Esophagus squamous epithelium (tissue), 5 donors: ENCODE measurements around the gene SF3B2. TPM values are rescaled to one million over a fixed set of nuclear protein-coding genes. Genes with fewer than 3 reads are reported as not detected.

ENCODE experiments used
- DNase-seq: peaks from one replicate; lab custom pipeline; 2025; lab: John Stamatoyannopoulos, UW
- H3K27ac ChIP-seq, 4 donors: fragments of 200-600 bp; sonication (generic); one replicate each; pipeline ENCODE4 v1.5.1; 2016 to 2019; ENCODE audit warnings: mild to moderate bottlenecking in 1 of 4
- H3K27me3 ChIP-seq, 4 donors: fragments of 200-600 bp; sonication (generic); 1 replicate in 3 of 4; 2 replicates in 1 of 4; pipeline versions ENCODE4 v1.5.1 to v1.6.0; 2017 to 2021; ENCODE audit warnings: antibody characterized with exemption in 1 of 4
- H3K36me3 ChIP-seq, 3 donors: fragments of 200-600 bp; sonication (generic); one replicate each; pipeline ENCODE4 v1.5.1; 2016 to 2019
- H3K4me1 ChIP-seq, 3 donors: fragments of 200-600 bp; sonication (generic); one replicate each; pipeline ENCODE4 v1.5.1; 2017 to 2019
- H3K4me3 ChIP-seq, 4 donors: fragments of 200-600 bp; sonication (generic); 1 replicate in 3 of 4; 2 replicates in 1 of 4; pipeline ENCODE4 v1.5.1; 2016 to 2019; ENCODE audit warnings: mild to moderate bottlenecking in 2 of 4, moderate library complexity in 1 of 4
- H3K9me3 ChIP-seq, 3 donors: fragments of 200-600 bp; sonication (generic); one replicate each; pipeline ENCODE4 v1.5.1; 2016 to 2019
- CTCF ChIP-seq, 6 experiments: fragments of 450-650 bp in 4 of 6; fragments of 200-600 bp in 2 of 6; sonication (generic) in 2 of 6; IDR thresholded peaks; one replicate each; pipeline ENCODE4 v1.5.1; 2016 to 2019; ENCODE audit warnings: antibody characterized with exemption in 6 of 6, mild to moderate bottlenecking in 4 of 6, moderate library complexity in 4 of 6
- POLR2A ChIP-seq, 4 donors: fragments of 450-650 bp; IDR thresholded peaks; one replicate each; pipeline ENCODE4 v1.6.1; 2017; ENCODE audit warnings: antibody characterized with exemption in 4 of 4, mild to moderate bottlenecking in 4 of 4, moderate library complexity in 3 of 4
- WGBS, 2 donors: methylation state at CpG; one replicate each; pipeline ENCODE4 v1.1.5; 2018; 5-methylcytosine and 5-hydroxymethylcytosine counted together
- intact Hi-C: fragments of 100-400 bp; cut with DNase I; formaldehyde crosslinking; loops from one replicate; pipeline ENCODE4 v1.15.0; 2022
- total RNA-seq, 4 donors: library from RNA; depleted of rRNA; stranded (reverse); fragments of >200 nt; gene quantifications; one replicate each; pipeline ENCODE4 v1.1.0, GENCODE V29; 2016
- donor health status: DM: yes; HTN: yes; CAD: no.

SF3B2 gene
- total RNA-seq, 4 donors from 2014 or later, result 87.8 to 112 (median 93.5) TPM

DNA sequence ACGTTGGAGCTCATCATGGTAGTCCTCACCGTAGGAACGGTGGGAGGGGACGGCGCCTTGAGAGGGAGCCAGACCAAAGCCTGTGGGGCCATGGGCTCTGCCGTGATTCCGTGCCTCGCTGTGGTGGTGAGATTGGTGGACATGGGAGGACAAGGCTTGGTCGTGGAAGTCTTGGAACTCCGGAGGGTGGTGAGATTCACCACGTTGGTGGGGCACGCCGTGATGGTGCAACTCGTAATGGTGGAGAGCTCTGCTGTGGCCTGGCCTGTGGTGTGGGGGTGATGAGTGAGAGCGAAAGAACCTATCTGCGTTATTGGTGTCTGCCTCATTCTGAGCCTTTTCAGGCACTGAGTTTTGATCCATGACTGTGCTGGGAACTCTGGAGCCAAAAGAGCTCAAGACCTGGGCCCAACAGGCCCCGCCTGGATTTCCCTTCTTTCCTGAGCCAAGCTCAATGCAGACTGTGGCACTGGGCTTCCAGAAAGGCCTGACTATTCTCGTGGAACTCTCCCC, 26.1 kb upstream of the SF3B2 start, which contains the start of gene CATSPER1:
Gene CATSPER1, minus strand, starts transcription at position 463 of the 513 bp plus-strand sequence. Its CDS starts 100 bp downstream, at position 363.
- peaks cover 0 to 16% (median 0%) of the 10 kb centered on the region in 4 donors for H3K27me3 ChIP-seq
- peaks cover 8 to 17% (median 9%) of the 10 kb centered on the region in 3 donors for H3K4me1 ChIP-seq
- WGBS, 2 donors, result 85 to 91% methylated on average over 14 to 17 of the region's 18 CpGs
- no peak within 1 kb of the TSS for H3K4me3 ChIP-seq
- no peak for DNase-seq
- no peak within 1 kb of the TSS for H3K27ac ChIP-seq
- H3K36me3 ChIP-seq, result no peaks in the 10 kb centered on the region
- no peaks in the 10 kb centered on the region for H3K9me3 ChIP-seq
- intact Hi-C loops, result no loop called here
- no peak for TF ChIP-seq POLR2A (IDR thresholded peaks at IDR 0.05)

GRCh38 chr11:66032957-66033735, 19.0 kb upstream of the SF3B2 start:
- Histone ChIP-seq H3K36me3 (no peaks in the 10 kb centered on the region), H3K4me3 (no peak overlapping the region), H3K4me1 (no peaks in the 10 kb centered on the region), H3K27me3 (peaks cover 0 to 9% (median 0%) of the 10 kb centered on the region in 4 donors), H3K27ac (no peak overlapping the region), H3K9me3 (no peaks in the 10 kb centered on the region)
- WGBS, 2 donors, result 76% methylated on average over 5 to 8 of the region's 8 CpGs
- TF ChIP-seq CTCF (IDR thresholded peaks at IDR 0.05), result no peak
- no peak for TF ChIP-seq POLR2A (IDR thresholded peaks at IDR 0.05)
- no peak for DNase-seq
- intact Hi-C loops, result no loop called here

- H3K4me1 ChIP-seq, result no peaks in the 10 kb centered on the region
- no peaks in the 10 kb centered on the region for H3K36me3 ChIP-seq
- H3K9me3 ChIP-seq, result no peaks in the 10 kb centered on the region
- intact Hi-C loops, result no loop called here
- no peak overlapping the region for H3K4me3 ChIP-seq
- peaks cover 0 to 18% (median 0%) of the 10 kb centered on the region in 4 donors for H3K27me3 ChIP-seq
- DNase-seq, result no peak
- H3K27ac ChIP-seq, result no peak overlapping the region
- 67 to 76% methylated on average over 1 to 3 of the region's 9 CpGs for WGBS, 2 donors
- TF ChIP-seq CTCF (IDR thresholded peaks at IDR 0.05) (no peak), POLR2A (IDR thresholded peaks at IDR 0.05) (no peak)
Measured at GRCh38 chr11:66035653-66036333, 16.4 kb upstream of the SF3B2 start.

DNA sequence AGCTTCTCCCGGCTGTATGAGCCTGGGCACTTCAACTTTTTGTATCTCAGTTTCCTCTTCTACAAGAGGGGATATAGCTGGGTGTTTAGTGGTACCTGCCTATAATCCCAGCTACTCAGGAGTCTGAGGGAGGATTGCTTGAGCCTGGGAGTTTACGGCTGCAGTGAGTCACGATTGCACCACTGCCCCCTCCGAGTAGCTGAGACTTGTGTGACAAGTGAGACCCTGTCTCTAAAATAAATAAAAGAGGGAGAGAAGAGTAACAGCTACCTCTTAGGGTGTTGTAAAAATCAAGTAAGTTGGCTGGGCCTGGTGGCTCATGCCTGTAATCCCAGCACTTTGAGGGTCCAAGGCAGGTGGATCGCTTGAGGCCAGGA, 15.8 kb upstream of the SF3B2 start:
- intact Hi-C loops, result no loop called here
- Histone ChIP-seq H3K9me3 (no peaks in the 10 kb centered on the region), H3K4me1 (no peaks in the 10 kb centered on the region), H3K4me3 (no peak overlapping the region), H3K27ac (no peak overlapping the region), H3K27me3 (peaks cover 0 to 18% (median 0%) of the 10 kb centered on the region in 4 donors), H3K36me3 (no peaks in the 10 kb centered on the region)
- TF ChIP-seq POLR2A (IDR thresholded peaks at IDR 0.05) (no peak), CTCF (IDR thresholded peaks at IDR 0.05) (no peak)
- DNase-seq, result no peak
- 87 to 92% methylated on average over 2 to 4 of the region's 5 CpGs for WGBS, 2 donors

GRCh38 chr11:66037327-66037726, 14.8 kb upstream of the SF3B2 start:
- Histone ChIP-seq H3K4me1 (no peaks in the 10 kb centered on the region), H3K27me3 (peaks cover 0 to 18% (median 0%) of the 10 kb centered on the region in 4 donors), H3K27ac (no peak overlapping the region), H3K36me3 (no peaks in the 10 kb centered on the region), H3K9me3 (no peaks in the 10 kb centered on the region), H3K4me3 (no peak overlapping the region)
- WGBS, 2 donors, result 83 to 86% methylated on average over 3 of the region's 3 CpGs
- TF ChIP-seq POLR2A (IDR thresholded peaks at IDR 0.05) (no peak), CTCF (IDR thresholded peaks at IDR 0.05) (no peak)
- no peak for DNase-seq
- intact Hi-C loops, result no loop called here
